Transverse colon (tissue), 4 donors: ENCODE results near the gene ITGA4. TPM values are rescaled to one million over a fixed set of nuclear protein-coding genes. Genes with fewer than 3 reads are reported as not detected.

Experiments
- DNase-seq: peaks from one replicate; pipeline ENCODE4 v3.0.0-alpha.2; 2019
- H3K27ac ChIP-seq, 4 donors: fragments of 200-600 bp; sonication (generic); 2 replicates each; pipeline ENCODE4 v1.5.1; 2016 to 2018; ENCODE audit warnings: inconsistent platforms in 4 of 4
- H3K27me3 ChIP-seq: fragments of 200-600 bp; sonication (generic); 2 replicates; pipeline ENCODE4 v1.5.1; 2017; ENCODE audit warnings: inconsistent platforms
- H3K36me3 ChIP-seq, 4 donors: fragments of 200-600 bp; sonication (generic); 2 replicates each; pipeline ENCODE4 v1.5.1; 2017 to 2019; ENCODE audit warnings: inconsistent platforms in 4 of 4
- H3K4me1 ChIP-seq, 4 donors: fragments of 200-600 bp; sonication (generic); 2 replicates each; pipeline ENCODE4 v1.5.1; 2017 to 2020; ENCODE audit warnings: inconsistent platforms in 4 of 4
- H3K4me3 ChIP-seq, 4 donors: fragments of 200-600 bp; sonication (generic); 1 replicate in 1 of 4; 2 replicates in 3 of 4; pipeline versions ENCODE4 v1.5.1 to v1.6.1; 2017 to 2019; ENCODE audit warnings: inconsistent platforms in 4 of 4
- H3K9me3 ChIP-seq, 2 donors: fragments of 200-600 bp; sonication (generic); 2 replicates each; pipeline ENCODE4 v1.5.1; 2017 to 2019; ENCODE audit warnings: inconsistent platforms in 2 of 2
- EP300 ChIP-seq: sonication (generic); formaldehyde crosslinking; IDR thresholded peaks from one replicate; pipeline ENCODE4 v1.6.1; 2017; ENCODE audit warnings: antibody characterized with exemption, low read depth
- POLR2A ChIP-seq: fragments of 450-650 bp; IDR thresholded peaks from one replicate; pipeline ENCODE4 v1.6.1; 2016; ENCODE audit warnings: antibody characterized with exemption, mild to moderate bottlenecking, moderate library complexity
- POLR2AphosphoS5 ChIP-seq, 3 donors: sonication (generic); formaldehyde crosslinking; IDR thresholded peaks; one replicate each; pipeline ENCODE4 v1.6.1; 2016; ENCODE audit warnings: antibody characterized with exemption in 3 of 3
- WGBS, 2 donors: methylation state at CpG; one replicate each; pipeline ENCODE4 v1.1.5; 2018; ENCODE audit warnings: low coverage in 1 of 2; 5-methylcytosine and 5-hydroxymethylcytosine counted together
- in situ Hi-C, 4 donors: fragments of 200-750 bp; cut with MboI; loops; one replicate each; pipeline versions ENCODE4 v1.15.0 to v1.15.1; 2017; ENCODE audit warnings: low sequenced_read_pairs in 3 of 4, low pct_ligation_motif_present in 1 of 4, low pct_unique_long_range_greater_than_20kb in 1 of 4
- intact Hi-C: fragments of 100-400 bp; cut with DNase I; formaldehyde crosslinking; loops from one replicate; pipeline ENCODE4 v1.15.1; 2023; ENCODE audit warnings: low total_unique reads
- total RNA-seq, 4 donors: library from RNA; depleted of rRNA; stranded (reverse); fragments of >200 nt; gene quantifications; one replicate each; pipeline ENCODE4 v1.1.0, GENCODE V29; 2016
- TF ChIP-seq, protein P1 (sequence below), 5 experiments: fragments of 200-600 bp in 3 of 5; fragments of 450-650 bp in 2 of 5; sonication (generic) in 3 of 5; IDR thresholded peaks; 1 replicate in 2 of 5; 2 replicates in 3 of 5; pipeline ENCODE4 v1.5.1; 2016 to 2017; ENCODE audit warnings: antibody characterized with exemption in 5 of 5, inconsistent platforms in 3 of 5, mild to moderate bottlenecking in 2 of 5, moderate library complexity in 1 of 5

ITGA4 gene
- total RNA-seq, 4 donors from 2014 or later = 1.1 to 30.8 (median 5.1) TPM

DNA sequence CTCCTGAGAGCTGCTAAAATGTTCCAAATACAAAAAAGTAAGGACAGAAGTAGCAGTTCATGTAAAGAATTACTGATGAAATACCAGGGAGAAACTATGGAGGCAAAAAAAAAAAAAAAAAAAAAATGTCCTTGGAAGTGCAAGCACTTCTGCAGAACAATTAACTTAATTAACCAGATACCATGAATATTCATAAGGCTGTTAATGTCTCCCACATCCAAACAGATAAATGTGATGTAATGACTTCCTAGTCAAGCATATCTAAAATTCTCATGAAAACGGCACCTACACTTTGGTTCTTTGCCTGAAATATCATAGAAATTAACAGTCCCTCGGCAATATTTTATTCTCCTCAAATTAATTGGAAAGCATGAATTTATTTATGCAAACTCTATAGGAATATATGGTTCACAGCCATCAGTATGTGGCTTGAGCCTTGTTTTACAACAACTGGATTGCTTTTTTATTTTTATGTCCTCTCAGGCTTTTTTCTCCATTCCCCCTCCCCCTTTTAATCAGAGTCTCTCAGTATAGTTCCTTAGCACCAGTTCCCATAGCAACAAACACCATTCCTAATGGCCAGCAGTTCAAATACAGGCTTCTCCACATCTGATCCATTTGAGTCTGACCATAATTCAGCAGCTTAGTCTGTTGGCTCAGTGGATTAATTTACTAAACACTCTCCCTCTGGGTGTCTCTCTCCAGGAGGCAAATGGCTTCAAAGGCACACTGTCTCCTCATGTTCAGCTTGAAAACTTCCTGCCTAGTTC lies 97.1 kb downstream of the ITGA4 start:
- TF ChIP-seq POLR2AphosphoS5 (IDR thresholded peaks at IDR 0.05) = no peak
- no peak for TF ChIP-seq EP300
- no peak for TF ChIP-seq POLR2A
- TF ChIP-seq, protein P1, sequence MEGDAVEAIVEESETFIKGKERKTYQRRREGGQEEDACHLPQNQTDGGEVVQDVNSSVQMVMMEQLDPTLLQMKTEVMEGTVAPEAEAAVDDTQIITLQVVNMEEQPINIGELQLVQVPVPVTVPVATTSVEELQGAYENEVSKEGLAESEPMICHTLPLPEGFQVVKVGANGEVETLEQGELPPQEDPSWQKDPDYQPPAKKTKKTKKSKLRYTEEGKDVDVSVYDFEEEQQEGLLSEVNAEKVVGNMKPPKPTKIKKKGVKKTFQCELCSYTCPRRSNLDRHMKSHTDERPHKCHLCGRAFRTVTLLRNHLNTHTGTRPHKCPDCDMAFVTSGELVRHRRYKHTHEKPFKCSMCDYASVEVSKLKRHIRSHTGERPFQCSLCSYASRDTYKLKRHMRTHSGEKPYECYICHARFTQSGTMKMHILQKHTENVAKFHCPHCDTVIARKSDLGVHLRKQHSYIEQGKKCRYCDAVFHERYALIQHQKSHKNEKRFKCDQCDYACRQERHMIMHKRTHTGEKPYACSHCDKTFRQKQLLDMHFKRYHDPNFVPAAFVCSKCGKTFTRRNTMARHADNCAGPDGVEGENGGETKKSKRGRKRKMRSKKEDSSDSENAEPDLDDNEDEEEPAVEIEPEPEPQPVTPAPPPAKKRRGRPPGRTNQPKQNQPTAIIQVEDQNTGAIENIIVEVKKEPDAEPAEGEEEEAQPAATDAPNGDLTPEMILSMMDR (IDR thresholded peaks at IDR 0.05) = no peak
- no peaks in the 10 kb centered on the region for H3K4me1 ChIP-seq
- H3K27ac ChIP-seq = no peak overlapping the region
- DNase-seq = no peak
- no peaks in the 10 kb centered on the region for H3K36me3 ChIP-seq
- H3K27me3 ChIP-seq = no peaks in the 10 kb centered on the region
- H3K4me3 ChIP-seq = no peak overlapping the region
- in situ Hi-C loops = no loop called here
- 72 to 73% methylated on average over 2 of the region's 2 CpGs for WGBS, 2 donors
- intact Hi-C loops = no loop called here
- no peaks in the 10 kb centered on the region for H3K9me3 ChIP-seq

DNA sequence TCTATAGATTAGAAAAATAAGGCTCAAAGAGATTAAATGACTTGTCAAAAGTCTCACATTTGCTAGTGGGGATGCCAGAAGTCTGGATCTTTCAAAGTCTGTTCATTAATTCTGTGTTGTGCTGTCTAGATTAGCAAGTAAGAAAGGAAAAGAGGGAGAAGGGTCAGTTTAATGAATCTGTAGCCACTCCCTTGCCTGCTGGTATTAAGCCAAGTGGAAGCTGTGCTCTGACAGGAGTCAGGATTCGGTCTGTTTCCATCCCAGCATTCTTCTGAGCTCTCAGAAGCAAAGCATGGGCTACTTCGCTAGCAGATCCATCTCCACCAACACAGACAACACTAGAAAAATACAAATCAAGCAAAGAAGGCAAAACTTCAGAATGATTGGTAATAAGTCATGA lies 101.2 kb downstream of the ITGA4 start:
- Histone ChIP-seq H3K36me3 (no peaks in the 10 kb centered on the region), H3K27me3 (no peaks in the 10 kb centered on the region), H3K4me3 (no peak overlapping the region), H3K9me3 (no peaks in the 10 kb centered on the region), H3K4me1 (no peaks in the 10 kb centered on the region), H3K27ac (no peak overlapping the region)
- DNase-seq = no peak
- in situ Hi-C loops (no loop called here), intact Hi-C loops (no loop called here)
- WGBS, 2 donors = 70 to 86% methylated on average over 2 of the region's 2 CpGs
- TF ChIP-seq EP300 (no peak), POLR2A (no peak), POLR2AphosphoS5 (IDR thresholded peaks at IDR 0.05) (no peak)
- TF ChIP-seq, protein P1 (IDR thresholded peaks at IDR 0.05) = no peak

DNA sequence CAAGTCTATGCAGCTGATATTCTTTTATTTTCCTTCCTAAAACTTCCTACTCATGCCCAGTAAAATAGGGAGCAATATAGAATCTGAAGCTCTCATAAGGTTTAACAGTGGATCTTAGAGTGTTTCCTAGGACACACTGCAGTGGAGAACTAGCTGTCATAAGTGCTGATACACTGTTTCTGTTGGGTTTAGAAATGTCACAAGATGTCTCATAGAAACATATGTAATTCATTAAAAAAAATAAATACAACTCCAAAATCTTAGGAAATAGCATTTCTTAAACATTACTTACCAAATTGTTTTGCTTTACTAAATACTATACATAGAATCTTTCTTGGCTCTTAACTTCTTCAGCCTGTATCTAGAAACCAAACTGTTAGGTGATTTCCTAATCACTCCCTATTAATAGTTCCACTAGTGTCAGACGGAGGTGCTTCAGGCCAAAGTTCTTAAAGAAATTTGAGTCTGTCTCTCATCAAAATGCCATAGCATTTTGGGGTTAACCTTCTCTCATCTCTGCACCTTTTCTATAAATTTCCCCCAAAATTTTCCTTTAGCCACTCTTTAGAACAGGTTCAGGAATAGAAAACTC lies 106.0 kb downstream of the ITGA4 start:
- intact Hi-C loops (no loop called here), in situ Hi-C loops (no loop called here)
- Histone ChIP-seq H3K9me3 (no peaks in the 10 kb centered on the region), H3K27me3 (no peaks in the 10 kb centered on the region), H3K36me3 (no peaks in the 10 kb centered on the region), H3K4me3 (no peak overlapping the region), H3K4me1 (no peaks in the 10 kb centered on the region), H3K27ac (no peak overlapping the region)
- WGBS, 2 donors = 75 to 85% methylated on average over 1 of the region's 1 CpG
- TF ChIP-seq POLR2AphosphoS5 (IDR thresholded peaks at IDR 0.05) (no peak), EP300 (no peak), POLR2A (no peak)
- TF ChIP-seq, protein P1 (IDR thresholded peaks at IDR 0.05) = no peak
- no peak for DNase-seq

DNA sequence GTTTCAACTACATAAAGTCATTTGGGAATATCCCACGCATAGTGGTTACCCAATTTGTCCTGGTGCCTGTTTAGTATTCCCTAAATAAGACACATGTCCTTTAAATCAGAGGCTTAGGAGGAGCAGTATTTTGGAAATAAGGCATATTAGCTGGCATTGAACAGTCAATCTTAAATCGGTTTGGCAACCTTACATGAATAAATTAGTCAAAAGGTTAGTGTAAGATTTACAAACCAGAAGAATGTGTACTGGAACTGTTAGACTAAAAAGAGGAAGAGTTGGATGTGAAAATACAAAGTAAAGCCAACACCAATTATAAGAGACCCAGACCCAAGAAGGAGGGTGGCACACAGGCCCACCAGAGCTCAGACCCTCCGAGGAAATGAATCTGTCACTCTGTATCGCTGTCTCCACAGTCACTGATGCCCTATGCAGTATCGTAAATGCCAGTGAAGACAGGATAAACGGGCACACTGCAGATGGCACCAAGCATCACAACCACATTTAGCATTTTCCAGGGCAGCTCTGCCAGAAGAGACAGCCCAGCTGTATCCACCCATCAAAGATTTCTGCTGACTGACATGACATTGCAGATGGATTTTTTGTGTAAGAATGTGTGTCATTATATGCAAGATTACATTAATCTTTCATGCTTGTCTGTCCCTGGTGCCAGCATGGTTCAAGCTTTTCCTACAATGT lies 109.3 kb downstream of the ITGA4 start:
- WGBS, 2 donors = 71 to 78% methylated on average over 3 to 6 of the region's 6 CpGs

More for the DNA sequence above, 109.3 kb downstream of the ITGA4 start:
- TF ChIP-seq, protein P1 (IDR thresholded peaks at IDR 0.05) = no peak
- TF ChIP-seq POLR2A (no peak), POLR2AphosphoS5 (IDR thresholded peaks at IDR 0.05) (no peak), EP300 (no peak)
- H3K4me3 ChIP-seq = no peak overlapping the region
- H3K9me3 ChIP-seq = no peaks in the 10 kb centered on the region
- DNase-seq = no peak
- H3K36me3 ChIP-seq = no peaks in the 10 kb centered on the region
- H3K4me1 ChIP-seq = no peaks in the 10 kb centered on the region
- no peak overlapping the region for H3K27ac ChIP-seq
- in situ Hi-C loops = no loop called here
- intact Hi-C loops = no loop called here
- no peaks in the 10 kb centered on the region for H3K27me3 ChIP-seq
